ENCODE data around the gene BRAF. TPM values are rescaled to one million over a fixed set of nuclear protein-coding genes. Genes with fewer than 3 reads are reported as not detected.
"Not testable (repeated sequence)": the region's sequence is repeated elsewhere in the genome, so short reads cannot be mapped to it uniquely, and the experiment has no call there.

BRAF gene
- total RNA-seq, 2 donors from 2014 or later, result 45.7 to 46.7 TPM

DNA sequence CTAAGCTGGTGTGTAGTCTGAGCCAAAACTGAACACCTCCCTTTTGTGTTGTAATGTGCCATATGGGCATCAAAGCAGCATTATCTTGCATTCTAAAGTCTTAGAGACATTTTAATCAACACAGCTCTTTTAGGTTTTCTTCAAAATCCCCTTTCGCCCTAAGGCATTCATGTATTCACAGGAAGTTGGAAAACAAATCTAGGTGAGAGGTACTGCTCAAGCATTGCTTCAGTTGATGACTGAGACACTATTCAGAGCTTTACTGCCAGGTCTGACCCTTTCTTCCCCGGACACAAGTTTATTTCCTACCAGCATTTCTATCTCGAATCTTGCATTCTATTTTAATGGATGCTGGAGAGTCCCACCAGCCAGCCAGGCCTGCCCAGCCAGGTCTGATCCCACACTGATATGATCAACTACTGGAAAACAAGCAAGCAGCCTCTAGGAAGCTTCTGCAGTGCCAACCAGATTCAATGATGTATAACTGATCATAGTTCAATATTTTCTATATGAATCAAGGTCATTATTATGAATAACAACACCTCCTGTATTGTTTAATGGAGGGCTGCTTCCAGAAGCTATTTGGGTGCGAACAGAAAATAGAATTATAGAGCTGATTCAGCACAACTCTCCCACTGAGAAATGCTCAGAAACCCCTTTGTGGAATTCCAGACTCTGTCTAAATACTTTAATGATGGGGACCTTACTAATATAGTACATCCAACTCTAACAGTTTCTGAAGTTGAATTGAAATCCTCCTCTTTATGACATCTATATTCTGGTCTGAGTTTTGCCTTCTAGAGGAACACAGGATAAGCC, 4.0 kb upstream of the BRAF start:
- Histone ChIP-seq H3K27me3 (ENCODE audit: control insufficient read depth, insufficient read depth, low read length, poor library complexity, severe bottlenecking) (peaks cover 21% of the 10 kb centered on the region), H3K4me1 (ENCODE audit: control insufficient read depth, insufficient read depth, low read length) (no peaks in the 10 kb centered on the region), H3K4me3 (ENCODE audit: low read length) (no peak overlapping the region), H3K9ac (ENCODE audit: extremely low read depth, low read length, poor library complexity, severe bottlenecking) (no peak overlapping the region), H3K9me3 (ENCODE audit: control insufficient read depth, low read length) (no peaks in the 10 kb centered on the region), H3K27ac (ENCODE audit: low read depth, low read length) (no peak overlapping the region), H3K36me3 (ENCODE audit: control insufficient read depth, insufficient read depth, low read length) (no peaks in the 10 kb centered on the region)
- Mint-ChIP-seq H3K9me3 (no peaks in the 10 kb centered on the region), H3K27me3 (ENCODE audit: insufficient read depth) (peaks cover 40% of the 10 kb centered on the region), H3K4me1 (no peaks in the 10 kb centered on the region), H3K27ac (no peak overlapping the region), H3K4me3 (no peak overlapping the region), H3K36me3 (ENCODE audit: low read depth) (no peaks in the 10 kb centered on the region)
- 75 to 87% methylated on average over 2 to 4 of the region's 4 CpGs for WGBS, 2 experiments (ENCODE audit: insufficient coverage in 1 of 2, insufficient read length in 1 of 2)
- TF ChIP-seq CTCF (conservative IDR thresholded peaks at IDR 0.05), result no peak
- DNase-seq, result no peak

DNA sequence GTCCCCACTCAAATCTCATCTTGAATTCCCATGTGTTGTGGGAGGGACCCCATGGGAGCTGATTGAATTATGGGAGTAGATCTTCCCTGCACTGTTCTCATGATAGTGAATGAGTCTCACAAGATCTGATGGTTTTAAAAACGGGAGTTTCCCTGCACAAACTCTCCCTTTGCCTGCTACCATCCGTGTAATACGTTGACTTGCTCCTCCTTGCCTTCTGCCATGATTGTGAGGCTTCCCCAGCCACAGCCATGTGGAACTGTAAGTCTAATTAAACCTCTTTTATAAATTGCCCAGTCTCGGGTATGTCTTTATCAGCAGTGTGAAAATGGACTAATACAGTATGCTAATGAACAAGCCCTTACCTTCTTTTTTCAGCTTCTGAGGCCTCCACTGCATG, 3.2 kb upstream of the BRAF start:
- peaks cover 21% of the 10 kb centered on the region for H3K27me3 ChIP-seq (ENCODE audit: control insufficient read depth, insufficient read depth, low read length, poor library complexity, severe bottlenecking)
- not testable (repeated sequence) for H3K36me3 Mint-ChIP-seq (ENCODE audit: low read depth)
- peaks cover 33% of the 10 kb centered on the region for H3K27me3 Mint-ChIP-seq (ENCODE audit: insufficient read depth)

DNA sequence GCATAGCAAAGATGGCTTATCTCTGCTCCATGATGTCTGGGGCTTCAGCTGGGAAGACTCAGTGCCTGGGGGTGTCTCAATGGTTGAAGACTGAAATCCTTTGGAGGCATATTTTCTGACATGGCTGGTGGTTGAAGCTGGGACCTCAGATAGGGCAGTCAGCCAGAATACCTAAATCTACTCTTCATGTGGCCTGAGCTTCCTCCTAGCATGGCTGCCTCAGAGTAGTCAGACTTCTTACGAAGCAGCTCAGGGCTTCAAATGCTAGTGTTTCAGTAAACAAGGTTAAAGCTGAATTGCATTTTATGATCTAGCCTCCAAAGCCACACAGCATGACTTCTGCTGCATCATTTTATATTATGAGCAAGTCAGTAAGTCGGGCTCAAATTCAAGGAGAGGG, 2.6 kb upstream of the BRAF start:
- Mint-ChIP-seq H3K36me3 (ENCODE audit: low read depth) (no peaks in the 10 kb centered on the region), H3K4me1 (no peaks in the 10 kb centered on the region), H3K4me3 (no peak overlapping the region), H3K27ac (no peak overlapping the region), H3K9me3 (no peaks in the 10 kb centered on the region), H3K27me3 (ENCODE audit: insufficient read depth) (peaks cover 29% of the 10 kb centered on the region)
- H3K4me1 ChIP-seq (ENCODE audit: control insufficient read depth, insufficient read depth, low read length), result no peaks in the 10 kb centered on the region
- no peak overlapping the region for H3K4me3 ChIP-seq (ENCODE audit: low read length)
- DNase-seq, result no peak
- H3K27ac ChIP-seq (ENCODE audit: low read depth, low read length), result no peak overlapping the region
- no peak overlapping the region for H3K9ac ChIP-seq (ENCODE audit: extremely low read depth, low read length, poor library complexity, severe bottlenecking)
- H3K36me3 ChIP-seq (ENCODE audit: control insufficient read depth, insufficient read depth, low read length), result no peaks in the 10 kb centered on the region
- WGBS, 2 experiments (ENCODE audit: insufficient coverage in 1 of 2, insufficient read length in 1 of 2), result 86% methylated on average over 2 of the region's 2 CpGs; no CpG with 5 or more reads in 1 of the 2 experiments
- peaks cover 21% of the 10 kb centered on the region for H3K27me3 ChIP-seq (ENCODE audit: control insufficient read depth, insufficient read depth, low read length, poor library complexity, severe bottlenecking)
- no peaks in the 10 kb centered on the region for H3K9me3 ChIP-seq (ENCODE audit: control insufficient read depth, low read length)
- TF ChIP-seq CTCF (conservative IDR thresholded peaks at IDR 0.05), result no peak

More for the DNA sequence above, 3.2 kb upstream of the BRAF start:
- H3K4me1 ChIP-seq (ENCODE audit: control insufficient read depth, insufficient read depth, low read length); H3K9me3 Mint-ChIP-seq; H3K4me3 ChIP-seq (ENCODE audit: low read length); H3K9me3 ChIP-seq (ENCODE audit: control insufficient read depth, low read length); H3K4me1 Mint-ChIP-seq; H3K27ac ChIP-seq (ENCODE audit: low read depth, low read length); H3K27ac Mint-ChIP-seq; DNase-seq; H3K4me3 Mint-ChIP-seq; H3K9ac ChIP-seq (ENCODE audit: extremely low read depth, low read length, poor library complexity, severe bottlenecking); H3K36me3 ChIP-seq (ENCODE audit: control insufficient read depth, insufficient read depth, low read length): not testable (repeated sequence)
- 82 to 87% methylated on average over 4 of the region's 4 CpGs for WGBS, 2 experiments (ENCODE audit: insufficient coverage in 1 of 2, insufficient read length in 1 of 2)

Data from endodermal cell (in vitro differentiated cells).